HepG2 (cell line): ENCODE data around the gene EPC2.

Experiments
- CBX2 ChIP-seq, 2 experiments: fragments of 200-600 bp in 1 of 2; sonication (generic); formaldehyde crosslinking in 1 of 2; IDR thresholded peaks; 2 replicates each; pipeline versions ENCODE4 v1.7.0 to v1.8.1; 2018 to 2022; ENCODE audit warnings: low read depth in 2 of 2, low read length in 1 of 2, mild to moderate bottlenecking in 1 of 2, missing genetic modification reagents in 1 of 2
- CENPX ChIP-seq: sonication (generic); formaldehyde crosslinking; IDR thresholded peaks from 2 replicates; pipeline ENCODE4 v1.9.0; 2021; ENCODE audit warnings: mild to moderate bottlenecking, missing genetic modification reagents, moderate library complexity
- CTCF ChIP-seq: sonication (generic); formaldehyde crosslinking; IDR thresholded peaks from 2 replicates; pipeline ENCODE4 v1.5.0; 2020; ENCODE audit warnings: mild to moderate bottlenecking, missing genetic modification reagents, moderate library complexity
- GATAD2A ChIP-seq: IDR thresholded peaks from 2 replicates; pipeline ENCODE4 v1.6.1; 2016
- KLF12 ChIP-seq: sonication (generic); formaldehyde crosslinking; IDR thresholded peaks from 2 replicates; pipeline ENCODE4 v1.4.0; 2020; ENCODE audit warnings: missing genetic modification reagents, borderline replicate concordance
- MAZ ChIP-seq, 2 experiments: sonication (generic) in 1 of 2; formaldehyde crosslinking in 1 of 2; IDR thresholded peaks; 2 replicates each; pipeline versions ENCODE4 v1.5.0 to v1.6.1; 2012 to 2020; ENCODE audit warnings: low read depth in 2 of 2, mild to moderate bottlenecking in 2 of 2, borderline replicate concordance in 1 of 2, improper control_type of control experiment in 1 of 2, low read length in 1 of 2, missing genetic modification reagents in 1 of 2, moderate library complexity in 1 of 2
- REST ChIP-seq, 2 experiments: IDR thresholded peaks; 2 replicates each; pipeline ENCODE4 v1.6.1; 2011 to 2012; ENCODE audit warnings: low read length in 2 of 2, borderline replicate concordance in 1 of 2, low read depth in 1 of 2, mild to moderate bottlenecking in 1 of 2, moderate library complexity in 1 of 2
- SP140L ChIP-seq: sonication (generic); formaldehyde crosslinking; IDR thresholded peaks from 2 replicates; pipeline ENCODE4 v1.4.0; 2020; ENCODE audit warnings: missing genetic modification reagents, borderline replicate concordance
- YY1 ChIP-seq: IDR thresholded peaks from 2 replicates; pipeline ENCODE4 v1.6.1; 2011; ENCODE audit warnings: low read length, low read depth, moderate library complexity, mild to moderate bottlenecking; ENCODE audit not compliant: insufficient read depth, insufficient replicate concordance
- ZBTB33 ChIP-seq: sonication (generic); formaldehyde crosslinking; IDR thresholded peaks from 2 replicates; pipeline ENCODE4 v1.4.0; 2020; ENCODE audit warnings: missing genetic modification reagents
- ZNF207 ChIP-seq: fragments of 450-650 bp; IDR thresholded peaks from 2 replicates; pipeline ENCODE4 v1.6.1; 2016; ENCODE audit warnings: antibody characterized with exemption, borderline replicate concordance

- TF ChIP-seq MAZ (IDR thresholded peaks at IDR 0.05; ENCODE audit: borderline replicate concordance, low read depth, low read length): no peak
- TF ChIP-seq MAZ (CRISPR knock-in tag; IDR thresholded peaks at IDR 0.05; ENCODE audit: low read depth): no peak
- no peak for TF ChIP-seq ZNF207
- no peak for TF ChIP-seq ZBTB33 (CRISPR knock-in tag)
- no peak for TF ChIP-seq GATAD2A (CRISPR knock-in tag)
- no peak for TF ChIP-seq CTCF (CRISPR knock-in tag)
- TF ChIP-seq REST (IDR thresholded peaks at IDR 0.05; ENCODE audit: borderline replicate concordance in 1 of 2, low read depth in 1 of 2, low read length in 2 of 2): no peak
- TF ChIP-seq CBX2 (IDR thresholded peaks at IDR 0.05; ENCODE audit: low read depth, low read length): no peak
- TF ChIP-seq CBX2 (CRISPR knock-in tag; IDR thresholded peaks at IDR 0.05; ENCODE audit: low read depth): no peak
- TF ChIP-seq CENPX: no peak
- TF ChIP-seq SP140L: no peak
- no peak for TF ChIP-seq KLF12 (CRISPR knock-in tag)
- TF ChIP-seq YY1: no peak
Observed at GRCh38 chr2:148681443-148681842, 36.9 kb downstream of the EPC2 start.
